GM23338 (cell line): ENCODE measurements around the gene GLYATL1B. TPM values are rescaled to one million over a fixed set of nuclear protein-coding genes. Genes with fewer than 3 reads are reported as not detected.
A peak's percentile ranks its signal among the peaks of the same experiment; 100 is the strongest.
"Not testable (repeated sequence)": the region's sequence is repeated elsewhere in the genome, so short reads cannot be mapped to it uniquely, and the experiment has no call there.

Experiments
- ATAC-seq: fragments of 200-7000 bp; cut with Tn5 transposase; 3 replicates; pipeline ENCODE4 v1.9.1; 2020
- DNase-seq: peaks from one replicate; pipeline ENCODE4 v3.0.0-alpha.2; 2015; ENCODE audit warnings: low spot score
- H2AFZ ChIP-seq: fragments of 200-600 bp; sonication (generic); 2 replicates; pipeline ENCODE4 v1.8.0; 2016; ENCODE audit warnings: antibody characterized with exemption, mild to moderate bottlenecking, moderate library complexity
- H3F3A ChIP-seq: fragments of 200-600 bp; sonication (generic); replicated peaks from 2 replicates; pipeline ENCODE4 v1.8.0; 2017; ENCODE audit warnings: antibody characterized with exemption, mixed run types, low read depth
- H3K27ac ChIP-seq: fragments of 200-600 bp; sonication (generic); 2 replicates; pipeline ENCODE4 v1.6.1; 2016; ENCODE audit warnings: low read depth
- H3K27me3 ChIP-seq: fragments of 200-600 bp; sonication (generic); 2 replicates; pipeline ENCODE4 v1.8.0; 2016; ENCODE audit warnings: mild to moderate bottlenecking, mixed run types, moderate library complexity; ENCODE audit not compliant: insufficient read depth
- H3K36me3 ChIP-seq: fragments of 200-600 bp; sonication (generic); 2 replicates; pipeline ENCODE4 v1.8.0; 2016; ENCODE audit warnings: mild to moderate bottlenecking; ENCODE audit not compliant: insufficient read depth
- H3K4me1 ChIP-seq: fragments of 200-600 bp; sonication (generic); 2 replicates; pipeline ENCODE4 v1.8.0; 2016; ENCODE audit warnings: mild to moderate bottlenecking, moderate library complexity; ENCODE audit not compliant: insufficient read depth
- H3K4me2 ChIP-seq: fragments of 200-600 bp; sonication (generic); 2 replicates; pipeline ENCODE4 v1.7.1; 2017; ENCODE audit warnings: mixed run types
- H3K4me3 ChIP-seq: fragments of 200-600 bp; sonication (generic); 2 replicates; pipeline ENCODE4 v1.6.1; 2016; ENCODE audit warnings: mixed run types
- H3K79me2 ChIP-seq: fragments of 200-600 bp; sonication (generic); replicated peaks from 2 replicates; pipeline ENCODE4 v1.8.0; 2017; ENCODE audit warnings: mild to moderate bottlenecking; ENCODE audit not compliant: insufficient read depth
- H3K9me2 ChIP-seq: fragments of 200-600 bp; sonication (generic); 2 replicates; pipeline ENCODE4 v1.8.0; 2017; ENCODE audit not compliant: insufficient read depth
- H4K20me1 ChIP-seq: fragments of 200-600 bp; sonication (generic); replicated peaks from 2 replicates; pipeline ENCODE4 v1.8.0; 2017; ENCODE audit warnings: mild to moderate bottlenecking; ENCODE audit not compliant: insufficient read depth
- H3K27ac Mint-ChIP-seq: 2 replicates; pipeline ENCODE4 v1.8.0; 2020; ENCODE audit warnings: inconsistent platforms, mild to moderate bottlenecking, moderate library complexity, mixed read lengths
- H3K27me3 Mint-ChIP-seq: 3 replicates; pipeline ENCODE4 v1.8.0; 2022; ENCODE audit warnings: low read depth, mild to moderate bottlenecking, moderate library complexity, mixed read lengths, inconsistent platforms; ENCODE audit not compliant: insufficient read depth, poor library complexity
- H3K36me3 Mint-ChIP-seq: 3 replicates; pipeline ENCODE4 v1.8.0; 2021; ENCODE audit warnings: low read depth, mild to moderate bottlenecking, inconsistent platforms, moderate library complexity, mixed read lengths
- H3K4me1 Mint-ChIP-seq: 3 replicates; pipeline ENCODE4 v1.8.0; 2020; ENCODE audit warnings: mild to moderate bottlenecking, inconsistent platforms, mixed read lengths
- H3K4me3 Mint-ChIP-seq: 3 replicates; pipeline ENCODE4 v1.8.0; 2021; ENCODE audit warnings: moderate library complexity, mild to moderate bottlenecking, inconsistent platforms, mixed read lengths
- H3K9me3 Mint-ChIP-seq: 3 replicates; pipeline ENCODE4 v1.8.0; 2020; ENCODE audit warnings: moderate library complexity, mild to moderate bottlenecking, inconsistent platforms, mixed read lengths
- polyA plus RNA-seq: library from polyadenylated mRNA; unstranded; fragments of >200 nt; fragmentation: Nextera tagmentation; extraction: Ambion mirVana; gene quantifications from 2 replicates; pipeline ENCODE4 v1.2.1, GENCODE V29; 2016
- total RNA-seq: library from RNA; depleted of rRNA; stranded (reverse); fragments of >200 nt; shearing (Covaris generic); gene quantifications from 2 replicates; pipeline ENCODE4 v1.2.3, GENCODE V29; 2014
- TF ChIP-seq, protein P1 (sequence below): IDR thresholded peaks from one replicate; pipeline ENCODE4 v1.6.1; 2018; ENCODE audit warnings: antibody characterized with exemption; ENCODE audit not compliant: unreplicated experiment
- TF ChIP-seq, protein P2 (sequence below), 2 experiments: fragments of 200-600 bp in 1 of 2; sonication (generic) in 1 of 2; conservative IDR thresholded peaks; 2 replicates each; pipeline versions ENCODE4 v1.5.1 to v1.6.1; 2016 to 2017; ENCODE audit warnings: antibody characterized with exemption in 2 of 2, low read depth in 2 of 2, mild to moderate bottlenecking in 2 of 2, moderate library complexity in 1 of 2

The GLYATL1B gene
- total and polyA plus RNA-seq, 2 experiments from 2014 or later: 0.27 to 0.90 TPM

DNA sequence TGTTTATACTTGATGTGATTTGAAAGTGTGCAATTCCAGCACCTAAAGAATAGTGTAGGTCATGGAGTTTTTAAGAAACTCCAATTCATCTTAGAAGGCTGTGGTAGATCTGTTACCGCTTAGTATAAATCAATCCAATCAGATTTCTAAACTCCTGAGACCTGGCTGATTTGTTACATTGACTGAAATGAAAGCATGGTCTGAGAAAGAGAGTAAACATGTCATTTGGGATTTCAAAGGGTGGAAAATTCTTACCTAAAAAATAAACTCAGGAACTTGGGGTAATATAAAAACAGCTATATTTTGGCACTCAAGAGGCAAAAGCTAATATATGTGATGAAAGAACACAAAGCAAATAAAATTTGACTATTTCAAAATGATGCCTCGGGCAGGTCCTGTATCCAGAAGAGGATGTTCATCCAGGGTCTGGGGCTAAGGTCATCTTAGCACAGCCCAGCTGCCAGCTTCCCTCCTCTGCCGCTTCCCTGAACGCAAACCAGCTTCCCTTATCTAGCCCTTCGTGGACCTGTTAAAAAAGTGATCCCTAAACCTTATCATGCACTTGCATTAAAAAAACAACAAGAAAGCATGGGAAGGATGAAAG lies 10.0 kb downstream of the GLYATL1B start:
- H4K20me1 ChIP-seq, H2AFZ ChIP-seq, H3K27ac ChIP-seq, H3K4me3 Mint-ChIP-seq, ATAC-seq, H3K36me3 ChIP-seq, DNase-seq, H3F3A ChIP-seq, H3K27me3 Mint-ChIP-seq, H3K9me3 Mint-ChIP-seq, H3K27ac Mint-ChIP-seq, H3K27me3 ChIP-seq, H3K79me2 ChIP-seq, H3K9me2 ChIP-seq, H3K4me3 ChIP-seq: not testable (repeated sequence)
- peaks cover 75% of the 10 kb centered on the region for H3K4me1 Mint-ChIP-seq
- H3K4me2 ChIP-seq: peak overlapping the region; percentile 52
- H3K36me3 Mint-ChIP-seq: peaks cover 16% of the 10 kb centered on the region; the same call in 1 of the 3 replicates
- H3K4me1 ChIP-seq: peaks cover 69% of the 10 kb centered on the region

DNA sequence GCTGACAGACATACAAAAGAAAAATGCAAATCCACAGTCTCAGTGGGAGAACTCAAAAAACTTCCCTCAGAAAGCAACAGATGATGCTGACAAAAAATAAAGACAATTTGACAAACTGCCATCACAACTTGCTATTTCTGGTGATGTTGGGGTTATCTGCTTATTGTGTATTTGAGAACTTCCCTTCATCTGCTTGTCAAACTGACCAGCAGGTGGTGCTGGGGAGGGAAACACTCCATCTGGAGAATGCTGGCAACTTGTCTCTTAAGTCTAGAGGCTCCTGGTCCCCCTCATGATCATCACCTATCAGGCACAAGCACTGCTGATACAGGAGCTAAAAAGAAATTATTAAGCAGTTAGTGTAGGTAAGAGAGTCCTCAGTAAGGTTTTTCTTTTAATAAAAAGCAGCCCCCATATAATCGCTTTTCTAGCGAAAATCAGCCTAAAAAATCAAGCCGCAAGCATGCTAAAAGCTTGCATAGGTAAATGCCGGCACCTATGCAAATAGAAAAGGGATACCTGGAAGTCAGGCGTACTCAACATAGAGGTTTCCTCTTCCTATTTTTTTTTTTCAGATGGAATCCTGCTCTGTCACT lies 11.1 kb downstream of the GLYATL1B start:
- Mint-ChIP-seq H3K4me1 (peaks cover 75% of the 10 kb centered on the region), H3K36me3 (peaks cover 16% of the 10 kb centered on the region; the same call in 1 of the 3 replicates), H3K4me3 (no peak overlapping the region; the same call in 2 of the 3 replicates), H3K27ac (no peak overlapping the region), H3K27me3 (peaks cover 3% of the 10 kb centered on the region), H3K9me3 (no peaks in the 10 kb centered on the region; the same call in 2 of the 3 replicates)
- Histone ChIP-seq H3K4me1 (peaks cover 70% of the 10 kb centered on the region), H3F3A (no peaks in the 10 kb centered on the region), H3K79me2 (no peaks in the 10 kb centered on the region), H3K36me3 (no peaks in the 10 kb centered on the region), H4K20me1 (no peaks in the 10 kb centered on the region), H2AFZ (no peak overlapping the region), H3K4me3 (no peak overlapping the region), H3K27me3 (no peaks in the 10 kb centered on the region), H3K4me2 (peak overlapping the region; percentile 31; the same call in 1 of the 2 replicates), H3K9me2 (no peaks in the 10 kb centered on the region), H3K27ac (no peak overlapping the region)
- peak; percentile 19 for ATAC-seq
- TF ChIP-seq, protein P1, sequence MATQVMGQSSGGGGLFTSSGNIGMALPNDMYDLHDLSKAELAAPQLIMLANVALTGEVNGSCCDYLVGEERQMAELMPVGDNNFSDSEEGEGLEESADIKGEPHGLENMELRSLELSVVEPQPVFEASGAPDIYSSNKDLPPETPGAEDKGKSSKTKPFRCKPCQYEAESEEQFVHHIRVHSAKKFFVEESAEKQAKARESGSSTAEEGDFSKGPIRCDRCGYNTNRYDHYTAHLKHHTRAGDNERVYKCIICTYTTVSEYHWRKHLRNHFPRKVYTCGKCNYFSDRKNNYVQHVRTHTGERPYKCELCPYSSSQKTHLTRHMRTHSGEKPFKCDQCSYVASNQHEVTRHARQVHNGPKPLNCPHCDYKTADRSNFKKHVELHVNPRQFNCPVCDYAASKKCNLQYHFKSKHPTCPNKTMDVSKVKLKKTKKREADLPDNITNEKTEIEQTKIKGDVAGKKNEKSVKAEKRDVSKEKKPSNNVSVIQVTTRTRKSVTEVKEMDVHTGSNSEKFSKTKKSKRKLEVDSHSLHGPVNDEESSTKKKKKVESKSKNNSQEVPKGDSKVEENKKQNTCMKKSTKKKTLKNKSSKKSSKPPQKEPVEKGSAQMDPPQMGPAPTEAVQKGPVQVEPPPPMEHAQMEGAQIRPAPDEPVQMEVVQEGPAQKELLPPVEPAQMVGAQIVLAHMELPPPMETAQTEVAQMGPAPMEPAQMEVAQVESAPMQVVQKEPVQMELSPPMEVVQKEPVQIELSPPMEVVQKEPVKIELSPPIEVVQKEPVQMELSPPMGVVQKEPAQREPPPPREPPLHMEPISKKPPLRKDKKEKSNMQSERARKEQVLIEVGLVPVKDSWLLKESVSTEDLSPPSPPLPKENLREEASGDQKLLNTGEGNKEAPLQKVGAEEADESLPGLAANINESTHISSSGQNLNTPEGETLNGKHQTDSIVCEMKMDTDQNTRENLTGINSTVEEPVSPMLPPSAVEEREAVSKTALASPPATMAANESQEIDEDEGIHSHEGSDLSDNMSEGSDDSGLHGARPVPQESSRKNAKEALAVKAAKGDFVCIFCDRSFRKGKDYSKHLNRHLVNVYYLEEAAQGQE: no peak
- TF ChIP-seq, protein P2, sequence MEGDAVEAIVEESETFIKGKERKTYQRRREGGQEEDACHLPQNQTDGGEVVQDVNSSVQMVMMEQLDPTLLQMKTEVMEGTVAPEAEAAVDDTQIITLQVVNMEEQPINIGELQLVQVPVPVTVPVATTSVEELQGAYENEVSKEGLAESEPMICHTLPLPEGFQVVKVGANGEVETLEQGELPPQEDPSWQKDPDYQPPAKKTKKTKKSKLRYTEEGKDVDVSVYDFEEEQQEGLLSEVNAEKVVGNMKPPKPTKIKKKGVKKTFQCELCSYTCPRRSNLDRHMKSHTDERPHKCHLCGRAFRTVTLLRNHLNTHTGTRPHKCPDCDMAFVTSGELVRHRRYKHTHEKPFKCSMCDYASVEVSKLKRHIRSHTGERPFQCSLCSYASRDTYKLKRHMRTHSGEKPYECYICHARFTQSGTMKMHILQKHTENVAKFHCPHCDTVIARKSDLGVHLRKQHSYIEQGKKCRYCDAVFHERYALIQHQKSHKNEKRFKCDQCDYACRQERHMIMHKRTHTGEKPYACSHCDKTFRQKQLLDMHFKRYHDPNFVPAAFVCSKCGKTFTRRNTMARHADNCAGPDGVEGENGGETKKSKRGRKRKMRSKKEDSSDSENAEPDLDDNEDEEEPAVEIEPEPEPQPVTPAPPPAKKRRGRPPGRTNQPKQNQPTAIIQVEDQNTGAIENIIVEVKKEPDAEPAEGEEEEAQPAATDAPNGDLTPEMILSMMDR (conservative IDR thresholded peaks at IDR 0.05; ENCODE audit: low read depth in 2 of 2): peak; percentile 70
- DNase-seq: peak; percentile 84

DNA sequence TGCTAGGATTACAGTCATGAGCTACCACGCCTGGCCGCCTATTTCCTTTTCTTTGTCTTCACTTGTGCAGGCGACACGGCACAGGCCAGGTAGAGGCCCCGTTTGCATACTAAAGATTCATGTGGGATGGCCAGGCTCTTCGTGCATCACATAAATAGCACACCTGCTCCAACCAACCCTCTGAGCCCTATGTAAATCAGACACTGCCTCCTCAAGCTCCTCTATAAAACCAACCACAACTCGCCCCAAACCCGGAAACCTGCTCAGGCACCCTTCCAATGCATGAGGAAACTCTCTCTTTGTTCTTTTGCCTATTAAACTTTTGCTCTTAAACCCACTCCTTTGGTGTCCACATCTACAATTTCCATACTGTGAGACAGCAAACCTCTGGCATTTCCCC lies 11.8 kb downstream of the GLYATL1B start:
- not testable (repeated sequence) for H3F3A ChIP-seq, H3K4me2 ChIP-seq, H3K27me3 ChIP-seq, H3K4me3 Mint-ChIP-seq, H2AFZ ChIP-seq, H3K27ac ChIP-seq, H4K20me1 ChIP-seq, DNase-seq, H3K9me2 ChIP-seq, H3K9me3 Mint-ChIP-seq, H3K27me3 Mint-ChIP-seq, H3K79me2 ChIP-seq, H3K4me3 ChIP-seq, H3K36me3 ChIP-seq, H3K27ac Mint-ChIP-seq, ATAC-seq
- H3K36me3 Mint-ChIP-seq: peaks cover 16% of the 10 kb centered on the region; the same call in 1 of the 3 replicates
- peaks cover 67% of the 10 kb centered on the region for H3K4me1 ChIP-seq
- peaks cover 71% of the 10 kb centered on the region for H3K4me1 Mint-ChIP-seq
